AG10803 (cell line): ENCODE measurements around the gene RAD51B.
"Not testable (repeated sequence)": the region's sequence is repeated elsewhere in the genome, so short reads cannot be mapped to it uniquely, and the experiment has no call there.

ENCODE experiments used
- DNase-seq: peaks from one replicate; pipeline ENCODE4 v3.0.0; 2010; ENCODE audit warnings: low read depth
- H3K4me3 ChIP-seq: 2 replicates; pipeline ENCODE4 v1.5.1; 2011; ENCODE audit warnings: mild to moderate bottlenecking, low read length, control low read depth
- TF ChIP-seq, protein P1 (sequence below): conservative IDR thresholded peaks from 2 replicates; pipeline ENCODE4 v1.5.1; 2011; ENCODE audit warnings: mild to moderate bottlenecking, low read length, control low read depth, inconsistent platforms

The RAD51B gene

GRCh38 chr14:68282479-68283377 is 463.1 kb downstream of the RAD51B start:
- H3K4me3 ChIP-seq: no peak overlapping the region
- TF ChIP-seq, protein P1, sequence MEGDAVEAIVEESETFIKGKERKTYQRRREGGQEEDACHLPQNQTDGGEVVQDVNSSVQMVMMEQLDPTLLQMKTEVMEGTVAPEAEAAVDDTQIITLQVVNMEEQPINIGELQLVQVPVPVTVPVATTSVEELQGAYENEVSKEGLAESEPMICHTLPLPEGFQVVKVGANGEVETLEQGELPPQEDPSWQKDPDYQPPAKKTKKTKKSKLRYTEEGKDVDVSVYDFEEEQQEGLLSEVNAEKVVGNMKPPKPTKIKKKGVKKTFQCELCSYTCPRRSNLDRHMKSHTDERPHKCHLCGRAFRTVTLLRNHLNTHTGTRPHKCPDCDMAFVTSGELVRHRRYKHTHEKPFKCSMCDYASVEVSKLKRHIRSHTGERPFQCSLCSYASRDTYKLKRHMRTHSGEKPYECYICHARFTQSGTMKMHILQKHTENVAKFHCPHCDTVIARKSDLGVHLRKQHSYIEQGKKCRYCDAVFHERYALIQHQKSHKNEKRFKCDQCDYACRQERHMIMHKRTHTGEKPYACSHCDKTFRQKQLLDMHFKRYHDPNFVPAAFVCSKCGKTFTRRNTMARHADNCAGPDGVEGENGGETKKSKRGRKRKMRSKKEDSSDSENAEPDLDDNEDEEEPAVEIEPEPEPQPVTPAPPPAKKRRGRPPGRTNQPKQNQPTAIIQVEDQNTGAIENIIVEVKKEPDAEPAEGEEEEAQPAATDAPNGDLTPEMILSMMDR: no peak
- DNase-seq: no peak

DNA sequence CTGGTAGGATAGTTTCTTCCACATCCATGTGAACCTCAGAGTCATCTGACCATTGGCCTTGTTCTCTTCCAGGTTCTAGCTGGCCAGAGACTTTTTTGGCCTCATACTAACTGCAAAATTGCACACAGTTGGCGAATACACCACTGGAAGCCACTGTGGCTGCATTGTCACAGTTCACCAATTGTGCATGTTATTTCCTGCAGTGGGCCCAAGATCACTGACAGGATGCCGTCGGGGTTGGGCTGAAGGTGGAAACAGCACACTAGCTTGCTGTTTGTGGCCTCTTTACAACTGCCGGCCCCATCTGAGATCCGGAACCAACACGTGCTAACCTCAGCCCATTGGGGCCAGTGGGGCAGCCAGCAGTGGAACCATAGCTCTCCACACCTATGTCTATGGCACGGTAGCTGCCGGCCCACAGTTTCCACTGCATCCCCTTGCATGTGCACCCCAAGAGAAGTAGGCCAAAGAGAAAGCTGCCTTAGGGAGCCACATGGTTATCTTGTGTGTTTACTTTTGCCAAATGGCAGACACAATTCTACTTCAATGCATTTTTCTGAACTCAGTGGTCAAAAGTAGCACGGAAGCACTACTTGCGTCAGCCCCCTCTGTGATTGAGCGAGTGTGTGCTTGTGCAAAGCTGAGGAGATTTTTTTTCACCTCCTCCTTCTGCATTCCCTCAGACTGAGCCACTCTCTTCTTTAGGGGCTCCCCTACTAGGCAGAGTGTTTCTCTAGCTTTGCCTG is 464.0 kb downstream of the RAD51B start:
- H3K4me3 ChIP-seq: no peak overlapping the region
- peak; percentile 29 for DNase-seq
- TF ChIP-seq, protein P1: no peak

GRCh38 chr14:68284333-68284732 is 464.8 kb downstream of the RAD51B start:
- DNase-seq: peak; percentile 65
- H3K4me3 ChIP-seq: no peak overlapping the region
- TF ChIP-seq, protein P1: no peak

DNA sequence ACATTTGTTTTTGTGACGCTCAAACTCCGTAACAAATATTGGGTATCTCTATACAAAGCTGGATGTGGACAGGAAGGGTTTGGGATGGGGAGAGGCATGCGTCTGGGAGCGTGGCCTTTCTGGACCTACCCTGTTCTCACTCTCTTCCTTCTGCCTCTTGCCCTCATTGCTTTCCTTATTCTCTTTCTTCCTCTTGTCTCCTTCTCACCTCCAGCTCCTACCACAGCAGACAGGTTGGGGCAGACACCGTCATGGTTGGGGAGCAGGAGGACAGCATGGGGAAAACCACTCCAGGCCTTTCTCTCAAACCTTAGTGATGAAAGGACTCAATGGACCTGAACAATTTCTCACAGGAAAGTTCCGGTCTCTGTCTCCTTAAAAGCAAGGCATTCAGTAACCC is 465.3 kb downstream of the RAD51B start:
- DNase-seq: no peak
- TF ChIP-seq, protein P1: no peak
- no peak overlapping the region for H3K4me3 ChIP-seq

- peak; percentile 73 for DNase-seq
- TF ChIP-seq, protein P1: no peak
- no peak overlapping the region for H3K4me3 ChIP-seq
Measured at GRCh38 chr14:68285421-68286179, 466.0 kb downstream of the RAD51B start.

DNA sequence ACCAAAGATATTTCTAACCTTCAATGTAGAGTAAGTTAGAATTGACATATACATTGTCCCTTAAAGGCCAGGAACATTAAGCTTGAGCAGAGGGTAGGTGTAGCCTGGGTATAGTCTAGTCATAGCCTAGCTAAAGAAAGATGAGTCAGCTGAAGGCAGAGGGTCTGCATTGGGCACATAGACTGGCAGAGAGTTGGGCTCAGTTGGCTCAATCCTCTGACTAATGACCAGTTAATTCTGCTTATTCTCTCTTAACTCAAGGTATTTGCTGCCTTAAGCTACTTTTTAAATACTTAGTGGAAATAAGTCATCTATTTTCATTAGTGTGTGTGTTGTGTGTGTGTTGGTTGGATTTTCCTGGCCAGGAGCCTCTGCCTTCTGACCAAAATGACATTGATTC is 467.1 kb downstream of the RAD51B start:
- H3K4me3 ChIP-seq: no peak overlapping the region
- no peak for DNase-seq
- TF ChIP-seq, protein P1: no peak

GRCh38 chr14:68289452-68289851 is 469.9 kb downstream of the RAD51B start:
- DNase-seq, H3K4me3 ChIP-seq: not testable (repeated sequence)
